NCI-H146 treated with DMSO at 0.1 percent for 48 hours (cell line): ENCODE measurements around the gene SPCS3.
"Not testable (repeated sequence)": the region's sequence is repeated elsewhere in the genome, so short reads cannot be mapped to it uniquely, and the experiment has no call there.

Experiments
- DNase-seq: peaks from one replicate; lab custom pipeline; 2025; ENCODE audit not compliant: unreplicated experiment; lab: John Stamatoyannopoulos, UW

The SPCS3 gene

GRCh38 chr4:176342384-176342783 is 22.6 kb downstream of the SPCS3 start:
- DNase-seq = no peak

GRCh38 chr4:176343286-176343685 is 23.5 kb downstream of the SPCS3 start:
- DNase-seq = no peak

- DNase-seq = not testable (repeated sequence)
Observed at GRCh38 chr4:176345346-176345745, 25.6 kb downstream of the SPCS3 start.

GRCh38 chr4:176346836-176347235 is 27.1 kb downstream of the SPCS3 start:
- DNase-seq = not testable (repeated sequence)

GRCh38 chr4:176350671-176351070 is 30.9 kb downstream of the SPCS3 start:
- no peak for DNase-seq

- DNase-seq = no peak
Observed at GRCh38 chr4:176354884-176355283, 35.1 kb downstream of the SPCS3 start.

- DNase-seq = no peak
Observed at GRCh38 chr4:176357359-176358082, 37.8 kb downstream of the SPCS3 start.

- no peak for DNase-seq
Observed at GRCh38 chr4:176358083-176358469, 38.3 kb downstream of the SPCS3 start.

- DNase-seq = no peak
Observed at GRCh38 chr4:176359590-176359989, 39.8 kb downstream of the SPCS3 start.

- no peak for DNase-seq
Observed at GRCh38 chr4:176360446-176360845, 40.7 kb downstream of the SPCS3 start.

GRCh38 chr4:176363072-176363471 is 43.3 kb downstream of the SPCS3 start:
- DNase-seq = no peak

- DNase-seq = no peak
Observed at GRCh38 chr4:176367771-176368465, 48.2 kb downstream of the SPCS3 start.

- DNase-seq = no peak
Observed at GRCh38 chr4:176376032-176376614, 56.4 kb downstream of the SPCS3 start.

GRCh38 chr4:176377780-176378179 is 58.0 kb downstream of the SPCS3 start:
- DNase-seq = peak; percentile 19

- no peak for DNase-seq
Observed at GRCh38 chr4:176380352-176381157, 60.8 kb downstream of the SPCS3 start.
